ENCODE data around the gene TBKBP1.

The TBKBP1 gene

GRCh38 chr17:47693731-47694580, at the start of gene TBKBP1:
Gene TBKBP1 (plus strand): TSS chr17:47694161. CDS start chr17:47696113, 1,952 bp downstream.
- no peak for TF ChIP-seq CTCF (IDR thresholded peaks at IDR 0.05; ENCODE audit: control insufficient read depth, extremely low read depth, insufficient read depth)
- no peak for DNase-seq (ENCODE audit: low read depth)
- peak within 1 kb of the TSS; percentile 74 for H3K4me3 ChIP-seq (ENCODE audit: low read depth, low read length)

DNA sequence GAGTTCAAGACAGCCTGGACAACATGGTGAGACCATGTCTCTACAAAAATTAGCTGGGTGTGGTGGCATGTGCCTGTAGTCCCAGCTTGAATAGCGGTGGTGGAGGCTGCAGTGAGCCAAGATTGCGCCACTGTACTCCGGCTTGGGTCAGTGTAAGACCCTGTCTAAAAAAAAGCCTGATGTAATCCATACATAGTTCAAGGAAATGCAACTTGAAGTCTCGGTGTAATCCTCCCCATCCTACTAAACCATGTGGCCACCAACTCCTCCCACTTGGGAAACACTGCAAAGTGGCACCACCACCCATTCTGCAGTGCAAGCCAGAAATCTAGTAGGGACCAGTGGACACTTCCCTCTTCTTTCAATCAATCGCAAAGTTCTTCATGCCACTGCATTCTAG, 49.6 kb upstream of the TBKBP1 start:
- no peak for TF ChIP-seq CTCF (IDR thresholded peaks at IDR 0.05; ENCODE audit: control insufficient read depth, extremely low read depth, insufficient read depth)
- H3K4me3 ChIP-seq (ENCODE audit: low read depth, low read length): no peak overlapping the region
- DNase-seq (ENCODE audit: low read depth): no peak

DNA sequence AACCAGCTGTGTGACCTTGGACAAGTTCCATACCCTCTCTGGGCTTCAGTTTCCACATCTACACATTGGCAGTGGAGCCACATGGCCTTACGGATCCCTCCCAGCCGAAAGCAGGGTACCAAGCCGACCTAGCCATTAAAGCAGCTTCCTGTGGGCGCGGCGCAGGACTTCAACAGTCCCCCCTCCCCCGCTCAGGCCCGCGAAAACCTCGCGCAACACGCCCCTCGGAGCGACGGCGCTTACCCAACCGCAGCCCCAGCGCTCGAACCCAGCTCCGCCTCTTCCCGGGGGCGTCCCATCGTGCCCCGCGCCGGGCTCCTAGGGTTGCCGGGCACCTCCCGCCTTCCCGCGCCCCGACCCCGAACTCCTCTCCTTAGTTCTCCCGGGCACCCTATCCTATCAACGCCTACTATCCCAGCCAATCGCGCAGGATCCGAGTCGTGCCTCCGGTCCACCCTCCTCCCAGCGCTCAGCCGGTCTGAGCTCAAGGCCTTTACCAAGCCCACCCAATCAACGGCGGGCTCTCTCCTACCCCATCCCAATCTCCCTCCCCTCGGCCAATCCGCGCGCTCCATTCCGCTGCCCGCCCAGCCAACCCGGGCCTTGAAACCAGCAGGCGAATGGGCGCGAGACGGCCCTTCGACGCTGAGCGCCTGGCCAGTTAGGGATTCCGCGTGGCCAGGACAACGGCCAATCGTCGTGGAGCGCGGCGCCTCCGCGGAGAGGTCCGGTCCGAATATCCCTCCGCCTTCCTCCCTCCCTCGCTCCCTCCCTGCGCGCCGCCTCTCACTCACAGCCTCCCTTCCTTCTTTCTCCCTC, 44.6 kb upstream of the TBKBP1 start, which contains the start of gene KPNB1:
Gene KPNB1, plus strand, starts transcription at position 767 of the 819 bp plus-strand sequence. CDS start 326 bp downstream, outside the sequence.
- no peak for TF ChIP-seq CTCF (IDR thresholded peaks at IDR 0.05; ENCODE audit: control insufficient read depth, extremely low read depth, insufficient read depth)
- DNase-seq (ENCODE audit: low read depth): peak; percentile 100
- H3K4me3 ChIP-seq (ENCODE audit: low read depth, low read length): peak within 1 kb of the TSS; percentile 88

DNA sequence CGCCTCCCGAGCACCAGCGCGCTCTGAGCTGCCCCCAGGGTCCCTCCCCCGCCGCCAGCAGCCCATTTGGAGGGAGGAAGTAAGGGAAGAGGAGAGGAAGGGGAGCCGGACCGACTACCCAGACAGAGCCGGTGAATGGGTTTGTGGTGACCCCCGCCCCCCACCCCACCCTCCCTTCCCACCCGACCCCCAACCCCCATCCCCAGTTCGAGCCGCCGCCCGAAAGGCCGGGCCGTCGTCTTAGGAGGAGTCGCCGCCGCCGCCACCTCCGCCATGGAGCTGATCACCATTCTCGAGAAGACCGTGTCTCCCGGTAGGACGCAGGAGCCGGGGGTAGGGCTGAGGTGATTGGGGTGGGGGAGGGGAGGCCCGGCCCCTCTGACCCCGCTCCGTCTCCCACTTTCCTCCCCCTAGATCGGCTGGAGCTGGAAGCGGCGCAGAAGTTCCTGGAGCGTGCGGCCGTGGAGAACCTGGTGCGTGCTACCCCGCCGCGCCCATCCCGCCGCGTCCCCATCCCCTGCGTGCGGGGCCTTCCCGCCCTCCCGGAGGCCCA, 43.9 kb upstream of the TBKBP1 start:
- no peak for TF ChIP-seq CTCF (IDR thresholded peaks at IDR 0.05; ENCODE audit: control insufficient read depth, extremely low read depth, insufficient read depth)
- peak; percentile 15 for DNase-seq (ENCODE audit: low read depth)
- peak overlapping the region; percentile 88 for H3K4me3 ChIP-seq (ENCODE audit: low read depth, low read length)

GRCh38 chr17:47650525-47651522, 43.1 kb upstream of the TBKBP1 start:
- peak; percentile 89 for DNase-seq (ENCODE audit: low read depth)
- H3K4me3 ChIP-seq (ENCODE audit: low read depth, low read length): peak overlapping the region; percentile 88
- TF ChIP-seq CTCF (IDR thresholded peaks at IDR 0.05; ENCODE audit: control insufficient read depth, extremely low read depth, insufficient read depth): no peak

- no peak for TF ChIP-seq CTCF (IDR thresholded peaks at IDR 0.05; ENCODE audit: control insufficient read depth, extremely low read depth, insufficient read depth)
- no peak for DNase-seq (ENCODE audit: low read depth)
- H3K4me3 ChIP-seq (ENCODE audit: low read depth, low read length): no peak overlapping the region
Measured at GRCh38 chr17:47651704-47652103, 42.3 kb upstream of the TBKBP1 start.

Measured in LNCaP clone FGC (cell line).